Liver (tissue), 3 donors: ENCODE measurements around the gene CDC42SE2.

Source experiments
- EGR1 ChIP-seq, 2 donors: IDR thresholded peaks; 2 replicates each; pipeline ENCODE4 v1.6.1; 2016 to 2018; ENCODE audit warnings: antibody characterized with exemption in 2 of 2, low read depth in 2 of 2
- FOXA1 ChIP-seq: IDR thresholded peaks from 2 replicates; pipeline ENCODE4 v1.6.1; 2016; ENCODE audit warnings: antibody characterized with exemption
- JUND ChIP-seq, 2 donors: IDR thresholded peaks; 2 replicates each; pipeline ENCODE4 v1.6.1; 2016; ENCODE audit warnings: antibody characterized with exemption in 2 of 2
- NR2F2 ChIP-seq: IDR thresholded peaks from 2 replicates; pipeline ENCODE4 v1.6.1; 2016; ENCODE audit warnings: antibody characterized with exemption
- RXRA ChIP-seq, 2 donors: IDR thresholded peaks; 2 replicates each; pipeline ENCODE4 v1.6.1; 2017 to 2018; ENCODE audit warnings: antibody characterized with exemption in 2 of 2, mild to moderate bottlenecking in 1 of 2
- SP1 ChIP-seq: IDR thresholded peaks from 2 replicates; pipeline ENCODE4 v1.6.1; 2018; ENCODE audit warnings: antibody characterized with exemption, mild to moderate bottlenecking
- TAF1 ChIP-seq: conservative IDR thresholded peaks from 2 replicates; pipeline ENCODE4 v1.6.1; 2016; ENCODE audit warnings: antibody characterized with exemption, mild to moderate bottlenecking
- YY1 ChIP-seq: IDR thresholded peaks from 2 replicates; pipeline ENCODE4 v1.6.1; 2016; ENCODE audit warnings: antibody characterized with exemption, mild to moderate bottlenecking
- TF ChIP-seq, protein P1 (sequence below): IDR thresholded peaks from 2 replicates; pipeline ENCODE4 v1.6.1; 2016; ENCODE audit warnings: antibody characterized with exemption
- TF ChIP-seq, protein P2 (sequence below): IDR thresholded peaks from 2 replicates; pipeline ENCODE4 v1.6.1; 2016; ENCODE audit warnings: antibody characterized with exemption
- TF ChIP-seq, protein P3 (sequence below): fragments of 150-350 bp; IDR thresholded peaks from 2 replicates; pipeline ENCODE4 v1.5.1; 2017; ENCODE audit warnings: improper control_type of control experiment, low read depth, low read length; ENCODE audit not compliant: missing input control
- TF ChIP-seq, protein P4 (sequence below): IDR thresholded peaks from 2 replicates; pipeline ENCODE4 v1.6.1; 2016; ENCODE audit warnings: antibody characterized with exemption, mild to moderate bottlenecking
- donor health status: healthy.
- donor health status: healthy.

DNA sequence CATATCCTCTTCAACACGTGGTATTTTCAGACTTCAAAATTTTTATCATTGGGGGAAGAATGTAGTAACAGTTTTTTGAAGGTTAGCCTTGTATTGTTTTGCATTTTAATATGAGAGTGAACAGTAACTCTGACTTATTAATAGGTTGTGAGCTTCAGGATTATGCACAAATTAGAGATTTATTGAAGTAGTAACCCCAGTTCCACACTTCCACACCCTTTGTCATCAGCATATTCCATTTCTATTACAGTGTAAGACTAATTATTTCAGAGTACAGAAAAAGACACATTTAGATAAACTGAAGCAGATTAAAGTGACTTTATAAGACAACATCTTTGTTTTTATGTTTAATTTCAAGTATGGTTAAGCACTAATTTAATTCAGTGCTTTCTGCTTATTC, 105.7 kb downstream of the CDC42SE2 start:
- TF ChIP-seq, protein P1, sequence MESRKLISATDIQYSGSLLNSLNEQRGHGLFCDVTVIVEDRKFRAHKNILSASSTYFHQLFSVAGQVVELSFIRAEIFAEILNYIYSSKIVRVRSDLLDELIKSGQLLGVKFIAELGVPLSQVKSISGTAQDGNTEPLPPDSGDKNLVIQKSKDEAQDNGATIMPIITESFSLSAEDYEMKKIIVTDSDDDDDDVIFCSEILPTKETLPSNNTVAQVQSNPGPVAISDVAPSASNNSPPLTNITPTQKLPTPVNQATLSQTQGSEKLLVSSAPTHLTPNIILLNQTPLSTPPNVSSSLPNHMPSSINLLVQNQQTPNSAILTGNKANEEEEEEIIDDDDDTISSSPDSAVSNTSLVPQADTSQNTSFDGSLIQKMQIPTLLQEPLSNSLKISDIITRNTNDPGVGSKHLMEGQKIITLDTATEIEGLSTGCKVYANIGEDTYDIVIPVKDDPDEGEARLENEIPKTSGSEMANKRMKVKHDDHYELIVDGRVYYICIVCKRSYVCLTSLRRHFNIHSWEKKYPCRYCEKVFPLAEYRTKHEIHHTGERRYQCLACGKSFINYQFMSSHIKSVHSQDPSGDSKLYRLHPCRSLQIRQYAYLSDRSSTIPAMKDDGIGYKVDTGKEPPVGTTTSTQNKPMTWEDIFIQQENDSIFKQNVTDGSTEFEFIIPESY, result no peak
- no peak for TF ChIP-seq NR2F2
- TF ChIP-seq, protein P2, sequence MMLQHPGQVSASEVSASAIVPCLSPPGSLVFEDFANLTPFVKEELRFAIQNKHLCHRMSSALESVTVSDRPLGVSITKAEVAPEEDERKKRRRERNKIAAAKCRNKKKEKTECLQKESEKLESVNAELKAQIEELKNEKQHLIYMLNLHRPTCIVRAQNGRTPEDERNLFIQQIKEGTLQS, result no peak
- no peak for TF ChIP-seq TAF1
- TF ChIP-seq, protein P3, sequence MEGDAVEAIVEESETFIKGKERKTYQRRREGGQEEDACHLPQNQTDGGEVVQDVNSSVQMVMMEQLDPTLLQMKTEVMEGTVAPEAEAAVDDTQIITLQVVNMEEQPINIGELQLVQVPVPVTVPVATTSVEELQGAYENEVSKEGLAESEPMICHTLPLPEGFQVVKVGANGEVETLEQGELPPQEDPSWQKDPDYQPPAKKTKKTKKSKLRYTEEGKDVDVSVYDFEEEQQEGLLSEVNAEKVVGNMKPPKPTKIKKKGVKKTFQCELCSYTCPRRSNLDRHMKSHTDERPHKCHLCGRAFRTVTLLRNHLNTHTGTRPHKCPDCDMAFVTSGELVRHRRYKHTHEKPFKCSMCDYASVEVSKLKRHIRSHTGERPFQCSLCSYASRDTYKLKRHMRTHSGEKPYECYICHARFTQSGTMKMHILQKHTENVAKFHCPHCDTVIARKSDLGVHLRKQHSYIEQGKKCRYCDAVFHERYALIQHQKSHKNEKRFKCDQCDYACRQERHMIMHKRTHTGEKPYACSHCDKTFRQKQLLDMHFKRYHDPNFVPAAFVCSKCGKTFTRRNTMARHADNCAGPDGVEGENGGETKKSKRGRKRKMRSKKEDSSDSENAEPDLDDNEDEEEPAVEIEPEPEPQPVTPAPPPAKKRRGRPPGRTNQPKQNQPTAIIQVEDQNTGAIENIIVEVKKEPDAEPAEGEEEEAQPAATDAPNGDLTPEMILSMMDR, result no peak
- TF ChIP-seq RXRA (IDR thresholded peaks at IDR 0.05), result no peak
- TF ChIP-seq JUND (IDR thresholded peaks at IDR 0.05), result no peak
- TF ChIP-seq, protein P4, sequence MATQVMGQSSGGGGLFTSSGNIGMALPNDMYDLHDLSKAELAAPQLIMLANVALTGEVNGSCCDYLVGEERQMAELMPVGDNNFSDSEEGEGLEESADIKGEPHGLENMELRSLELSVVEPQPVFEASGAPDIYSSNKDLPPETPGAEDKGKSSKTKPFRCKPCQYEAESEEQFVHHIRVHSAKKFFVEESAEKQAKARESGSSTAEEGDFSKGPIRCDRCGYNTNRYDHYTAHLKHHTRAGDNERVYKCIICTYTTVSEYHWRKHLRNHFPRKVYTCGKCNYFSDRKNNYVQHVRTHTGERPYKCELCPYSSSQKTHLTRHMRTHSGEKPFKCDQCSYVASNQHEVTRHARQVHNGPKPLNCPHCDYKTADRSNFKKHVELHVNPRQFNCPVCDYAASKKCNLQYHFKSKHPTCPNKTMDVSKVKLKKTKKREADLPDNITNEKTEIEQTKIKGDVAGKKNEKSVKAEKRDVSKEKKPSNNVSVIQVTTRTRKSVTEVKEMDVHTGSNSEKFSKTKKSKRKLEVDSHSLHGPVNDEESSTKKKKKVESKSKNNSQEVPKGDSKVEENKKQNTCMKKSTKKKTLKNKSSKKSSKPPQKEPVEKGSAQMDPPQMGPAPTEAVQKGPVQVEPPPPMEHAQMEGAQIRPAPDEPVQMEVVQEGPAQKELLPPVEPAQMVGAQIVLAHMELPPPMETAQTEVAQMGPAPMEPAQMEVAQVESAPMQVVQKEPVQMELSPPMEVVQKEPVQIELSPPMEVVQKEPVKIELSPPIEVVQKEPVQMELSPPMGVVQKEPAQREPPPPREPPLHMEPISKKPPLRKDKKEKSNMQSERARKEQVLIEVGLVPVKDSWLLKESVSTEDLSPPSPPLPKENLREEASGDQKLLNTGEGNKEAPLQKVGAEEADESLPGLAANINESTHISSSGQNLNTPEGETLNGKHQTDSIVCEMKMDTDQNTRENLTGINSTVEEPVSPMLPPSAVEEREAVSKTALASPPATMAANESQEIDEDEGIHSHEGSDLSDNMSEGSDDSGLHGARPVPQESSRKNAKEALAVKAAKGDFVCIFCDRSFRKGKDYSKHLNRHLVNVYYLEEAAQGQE, result no peak
- TF ChIP-seq EGR1 (IDR thresholded peaks at IDR 0.05; ENCODE audit: low read depth in 2 of 2), result no peak
- no peak for TF ChIP-seq YY1
- no peak for TF ChIP-seq SP1
- TF ChIP-seq FOXA1, result no peak
